ENCODE data around the gene PCSK4. TPM values are rescaled to one million over a fixed set of nuclear protein-coding genes. Genes with fewer than 3 reads are reported as not detected.
A peak's percentile ranks its signal among the peaks of the same experiment; 100 is the strongest.
"Not testable (repeated sequence)": the region's sequence is repeated elsewhere in the genome, so short reads cannot be mapped to it uniquely, and the experiment has no call there.

The PCSK4 gene
- total RNA-seq, 4 donors from 2014 or later: 2.6 to 11.9 (median 7.5) TPM

DNA sequence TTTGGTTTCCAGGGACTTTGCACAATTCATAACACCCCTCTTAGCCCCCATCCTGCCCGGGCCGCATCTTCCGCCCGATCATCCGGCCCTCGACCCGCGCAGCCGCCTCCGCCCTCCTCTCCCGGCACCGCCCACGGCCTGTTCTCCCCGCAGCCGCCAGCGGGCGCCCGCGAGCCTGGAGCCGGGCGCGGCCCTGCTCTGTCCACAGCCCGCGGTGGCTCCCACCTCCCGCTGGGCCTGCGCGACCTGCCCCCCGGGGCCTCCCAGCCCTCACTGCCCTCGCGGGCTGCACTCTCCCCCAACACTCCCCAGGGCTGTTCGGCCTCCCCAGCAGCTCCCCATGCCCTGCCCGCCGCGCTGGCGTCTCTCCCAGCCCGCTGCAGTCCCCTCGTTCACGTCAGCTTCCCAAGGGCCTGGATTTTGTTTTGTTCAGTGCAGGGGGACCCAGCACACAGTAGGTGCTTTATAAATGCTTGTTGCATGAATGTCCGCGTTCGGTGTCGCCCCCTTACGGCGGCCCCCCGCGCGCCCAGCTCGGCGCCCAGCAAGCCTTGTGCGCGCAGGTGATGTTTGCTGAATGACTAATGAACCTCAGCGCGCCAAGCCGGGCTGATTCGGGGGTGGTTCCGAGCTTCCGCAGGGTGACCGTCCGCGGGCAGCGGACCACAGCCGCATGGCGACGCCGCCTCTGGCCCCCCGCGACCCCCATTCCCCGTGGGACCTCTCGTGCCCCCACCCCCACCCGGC lies 44.8 kb downstream of the PCSK4 start:
- 2% methylated on average over 9 to 55 of the region's 70 CpGs for WGBS, 2 donors (ENCODE audit: low coverage in 1 of 2)

DNA sequence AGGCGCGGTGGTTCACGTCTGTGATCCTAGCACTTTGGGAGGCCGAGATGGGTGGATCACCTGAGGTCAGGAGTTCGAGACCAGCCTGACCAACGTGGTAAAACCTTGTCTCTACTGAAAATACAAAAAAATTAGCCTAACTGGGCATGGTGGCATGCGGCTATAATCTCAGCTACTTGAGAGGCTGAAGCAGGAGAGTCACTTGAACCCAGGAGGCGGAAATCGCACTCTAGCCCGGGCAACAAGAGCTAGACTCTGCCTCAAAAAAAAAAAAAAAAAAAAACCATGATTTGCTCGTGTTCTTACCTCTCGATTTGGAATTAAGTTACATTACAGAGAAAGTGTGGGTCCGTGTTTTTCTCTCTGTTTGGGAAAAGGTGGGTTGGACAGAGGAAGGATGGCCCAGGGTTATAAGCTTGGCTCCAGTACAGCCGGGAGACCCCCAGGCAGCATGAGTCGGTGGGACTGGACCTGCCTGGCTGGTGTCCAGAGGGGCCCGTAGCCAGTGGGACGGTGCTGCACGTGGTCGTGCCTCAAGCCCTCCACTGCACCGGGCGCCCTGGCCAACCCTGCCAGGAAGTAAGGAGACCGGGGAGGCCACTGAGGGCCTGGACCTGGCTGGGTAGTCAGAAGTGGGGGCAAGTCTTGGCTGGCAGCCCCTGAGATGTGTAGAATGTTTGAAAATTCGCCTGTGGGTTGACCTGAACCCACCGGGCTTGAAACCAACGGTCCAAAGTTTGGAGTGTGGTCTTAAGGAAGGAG lies 48.3 kb downstream of the PCSK4 start:
- Histone ChIP-seq H3K27ac (no peak overlapping the region), H3K9me3 (no peaks in the 10 kb centered on the region), H3K27me3 (peaks cover 17% of the 10 kb centered on the region), H3K4me1 (peaks cover 14 to 53% (median 39%) of the 10 kb centered on the region in 4 donors), H3K4me3 (no peak overlapping the region), H3K36me3 (peaks cover 0 to 29% (median 10%) of the 10 kb centered on the region in 4 donors)
- intact Hi-C loops (cut with DNase I; ENCODE audit: low total_unique reads) (loop anchor here (10.0 kb wide), 1 partner anchor 147 kb away; no protein-coding TSS in a partner anchor), in situ Hi-C loops (cut with MboI; ENCODE audit: low pct_ligation_motif_present in 1 of 4, low pct_unique_long_range_greater_than_20kb in 1 of 4, low sequenced_read_pairs in 3 of 4) (no loop called here)
- 87 to 89% methylated on average over 16 to 25 of the region's 25 CpGs for WGBS, 2 donors (ENCODE audit: low coverage in 1 of 2)
- TF ChIP-seq POLR2A (IDR thresholded peaks at IDR 0.05) (no peak), EP300 (IDR thresholded peaks at IDR 0.05; ENCODE audit: low read depth) (no peak), CTCF (IDR thresholded peaks at IDR 0.05) (no peak), POLR2AphosphoS5 (IDR thresholded peaks at IDR 0.05) (no peak)
- DNase-seq: no peak

More for the DNA sequence above, 44.8 kb downstream of the PCSK4 start:
- Histone ChIP-seq H3K27me3 (peaks cover 52% of the 10 kb centered on the region), H3K27ac (peak overlapping the region in 2 of 4 donors; percentile 12 to 20), H3K4me3 (peak overlapping the region in 3 of 4 donors; percentile 7 to 43 (median 26)), H3K36me3 (peaks cover 0 to 20% (median 6%) of the 10 kb centered on the region in 4 donors), H3K4me1 (peaks cover 9 to 28% (median 22%) of the 10 kb centered on the region in 4 donors), H3K9me3 (no peaks in the 10 kb centered on the region)
- peak in 1 of 3 donors; percentile 5 for TF ChIP-seq POLR2AphosphoS5 (IDR thresholded peaks at IDR 0.05)
- no peak for TF ChIP-seq POLR2A (IDR thresholded peaks at IDR 0.05)
- peak; percentile 64 to 98 (median 92) for TF ChIP-seq CTCF (IDR thresholded peaks at IDR 0.05)
- intact Hi-C loops (cut with DNase I; ENCODE audit: low total_unique reads) (loop anchor here (10.0 kb wide), 1 partner anchor 151 kb away; no protein-coding TSS in a partner anchor), in situ Hi-C loops (cut with MboI; ENCODE audit: low pct_ligation_motif_present in 1 of 4, low pct_unique_long_range_greater_than_20kb in 1 of 4, low sequenced_read_pairs in 3 of 4) (no loop called here)
- peak; percentile 80 for DNase-seq

DNA sequence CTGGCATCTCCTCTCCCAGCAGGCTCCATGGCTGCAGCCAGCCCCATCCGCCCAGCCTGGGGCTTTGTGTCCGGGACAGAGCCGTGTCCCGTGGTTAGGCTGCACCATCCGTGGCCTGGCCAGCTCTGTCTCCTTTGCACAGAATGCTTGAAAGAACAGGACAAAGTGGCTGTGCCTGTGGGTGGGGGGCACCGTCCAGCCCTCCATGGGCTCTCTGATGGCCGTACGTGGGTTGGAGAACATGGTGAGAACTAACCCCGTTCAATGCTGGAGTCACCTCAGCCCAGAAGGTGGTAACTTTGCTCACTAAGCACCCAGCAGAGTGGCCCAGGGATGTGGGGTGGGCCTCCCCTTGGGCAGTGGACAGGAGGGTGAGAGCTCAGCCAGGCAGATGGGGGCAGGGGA lies 49.1 kb downstream of the PCSK4 start:
- intact Hi-C loops (cut with DNase I; ENCODE audit: low total_unique reads): loop anchor here (10.0 kb wide), 1 partner anchor 146 kb away; no protein-coding TSS in a partner anchor
- peaks cover 9 to 45% (median 31%) of the 10 kb centered on the region in 4 donors for H3K4me1 ChIP-seq
- H3K4me3 ChIP-seq: no peak overlapping the region
- H3K27ac ChIP-seq: no peak overlapping the region
- peaks cover 0 to 29% (median 10%) of the 10 kb centered on the region in 4 donors for H3K36me3 ChIP-seq
- TF ChIP-seq EP300 (IDR thresholded peaks at IDR 0.05; ENCODE audit: low read depth) (no peak), POLR2AphosphoS5 (IDR thresholded peaks at IDR 0.05) (no peak), CTCF (IDR thresholded peaks at IDR 0.05) (no peak), POLR2A (IDR thresholded peaks at IDR 0.05) (no peak)
- in situ Hi-C loops (cut with MboI; ENCODE audit: low pct_ligation_motif_present in 1 of 4, low pct_unique_long_range_greater_than_20kb in 1 of 4, low sequenced_read_pairs in 3 of 4): no loop called here
- H3K9me3 ChIP-seq: no peaks in the 10 kb centered on the region
- peaks cover 9% of the 10 kb centered on the region for H3K27me3 ChIP-seq
- 94% methylated on average over 8 of the region's 9 CpGs; no CpG with 5 or more reads in 1 of the 2 donors for WGBS, 2 donors (ENCODE audit: low coverage in 1 of 2)
- no peak for DNase-seq

GRCh38 chr19:1440418-1440801 lies 49.7 kb downstream of the PCSK4 start:
- Histone ChIP-seq H3K4me1 (peaks cover 7 to 38% (median 25%) of the 10 kb centered on the region in 4 donors), H3K36me3 (peaks cover 0 to 29% (median 10%) of the 10 kb centered on the region in 4 donors), H3K4me3 (no peak overlapping the region), H3K27ac (no peak overlapping the region), H3K27me3 (peaks cover 2% of the 10 kb centered on the region), H3K9me3 (no peaks in the 10 kb centered on the region)
- in situ Hi-C loops (cut with MboI; ENCODE audit: low pct_ligation_motif_present in 1 of 4, low pct_unique_long_range_greater_than_20kb in 1 of 4, low sequenced_read_pairs in 3 of 4): no loop called here
- intact Hi-C loops (cut with DNase I; ENCODE audit: low total_unique reads): loop anchor here (10.0 kb wide), 1 partner anchor 146 kb away; no protein-coding TSS in a partner anchor
- DNase-seq: no peak
- TF ChIP-seq POLR2A (IDR thresholded peaks at IDR 0.05) (no peak), CTCF (IDR thresholded peaks at IDR 0.05) (no peak), POLR2AphosphoS5 (IDR thresholded peaks at IDR 0.05) (no peak), EP300 (IDR thresholded peaks at IDR 0.05; ENCODE audit: low read depth) (no peak)
- 84% methylated on average over 15 of the region's 15 CpGs; no CpG with 5 or more reads in 1 of the 2 donors for WGBS, 2 donors (ENCODE audit: low coverage in 1 of 2)

DNA sequence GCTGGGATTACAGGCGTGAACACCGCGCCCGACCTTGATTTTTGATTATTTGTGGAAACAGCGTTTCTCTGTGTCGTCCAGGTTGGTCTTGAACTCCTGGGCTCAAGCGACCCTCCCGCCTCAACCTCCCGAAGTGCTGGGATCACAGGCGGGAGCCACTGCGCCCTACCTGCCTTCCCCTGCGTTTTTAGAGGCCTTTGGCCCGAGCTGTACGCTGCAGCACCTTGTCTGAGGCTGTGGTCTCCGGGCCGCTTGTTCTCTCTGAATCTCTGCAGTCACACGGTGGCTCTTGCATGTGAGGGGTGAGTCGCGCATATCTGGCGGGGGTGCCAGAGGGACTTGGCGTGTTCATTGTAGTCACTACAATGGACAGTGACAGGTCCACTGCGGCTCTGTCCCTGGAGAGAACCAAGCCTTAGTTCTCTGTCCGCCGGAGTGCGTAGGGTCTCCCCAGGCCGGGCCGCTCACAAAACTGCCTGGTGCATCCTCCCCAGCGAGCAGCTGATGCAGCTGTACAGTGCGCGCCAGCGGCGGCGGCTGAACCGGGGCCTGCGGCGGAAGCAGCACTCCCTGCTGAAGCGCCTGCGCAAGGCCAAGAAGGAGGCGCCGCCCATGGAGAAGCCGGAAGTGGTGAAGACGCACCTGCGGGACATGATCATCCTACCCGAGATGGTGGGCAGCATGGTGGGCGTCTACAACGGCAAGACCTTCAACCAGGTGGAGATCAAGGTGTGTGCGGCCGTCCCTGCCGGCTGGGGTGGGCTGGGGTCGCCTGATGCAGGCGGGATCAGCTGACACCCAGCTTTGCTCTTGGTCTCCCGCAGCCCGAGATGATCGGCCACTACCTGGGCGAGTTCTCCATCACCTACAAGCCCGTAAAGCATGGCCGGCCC lies 50.4 kb downstream of the PCSK4 start:
- in situ Hi-C loops (cut with MboI; ENCODE audit: low pct_ligation_motif_present in 1 of 4, low pct_unique_long_range_greater_than_20kb in 1 of 4, low sequenced_read_pairs in 3 of 4); H3K9me3 ChIP-seq; H3K27me3 ChIP-seq; DNase-seq: not testable (repeated sequence)
- peaks cover 0 to 31% (median 10%) of the 10 kb centered on the region in 4 donors for H3K36me3 ChIP-seq
- peaks cover 6 to 32% (median 21%) of the 10 kb centered on the region in 4 donors for H3K4me1 ChIP-seq
- 81% methylated on average over 56 of the region's 57 CpGs; no CpG with 5 or more reads in 1 of the 2 donors for WGBS, 2 donors (ENCODE audit: low coverage in 1 of 2)
- intact Hi-C loops (cut with DNase I; ENCODE audit: low total_unique reads): loop anchor here (10.0 kb wide), 1 partner anchor 145 kb away; no protein-coding TSS in a partner anchor
- H3K4me3 ChIP-seq: peak overlapping the region; percentile 53 to 93 (median 84)
- H3K27ac ChIP-seq: peak overlapping the region in 3 of 4 donors; percentile 87 to 90 (median 90)

All from transverse colon (tissue), 4 donors.